Smooth muscle cell (in vitro differentiated cells): ENCODE results near the gene SNX3. TPM values are rescaled to one million over a fixed set of nuclear protein-coding genes. Genes with fewer than 3 reads are reported as not detected.
"Not testable (repeated sequence)": the region's sequence is repeated elsewhere in the genome, so short reads cannot be mapped to it uniquely, and the experiment has no call there.

Experiments
- DNase-seq: peaks from one replicate; lab custom pipeline; 2025; ENCODE audit not compliant: unreplicated experiment; lab: John Stamatoyannopoulos, UW
- H2AFZ ChIP-seq: fragments of 200-600 bp; sonication (generic); 2 replicates; pipeline ENCODE4 v1.6.0; 2016; ENCODE audit warnings: antibody characterized with exemption, low read depth, mild to moderate bottlenecking
- H3F3A ChIP-seq: fragments of 200-600 bp; sonication (generic); 2 replicates; pipeline ENCODE4 v1.6.0; 2017; ENCODE audit warnings: antibody characterized with exemption, low read depth
- H3K27ac ChIP-seq: fragments of 200-600 bp; sonication (generic); 2 replicates; pipeline ENCODE4 v1.5.1; 2016; ENCODE audit warnings: low read depth, mild to moderate bottlenecking
- H3K27me3 ChIP-seq: fragments of 200-600 bp; sonication (generic); 2 replicates; pipeline ENCODE4 v1.6.1; 2016; ENCODE audit warnings: low read depth, mild to moderate bottlenecking
- H3K36me3 ChIP-seq: fragments of 200-600 bp; sonication (generic); 2 replicates; pipeline ENCODE4 v1.5.1; 2016; ENCODE audit warnings: low read depth
- H3K4me1 ChIP-seq: fragments of 200-600 bp; sonication (generic); 2 replicates; pipeline ENCODE4 v1.5.1; 2016; ENCODE audit warnings: low read depth
- H3K4me2 ChIP-seq: fragments of 200-600 bp; sonication (generic); 2 replicates; pipeline ENCODE4 v1.6.0; 2016; ENCODE audit warnings: mild to moderate bottlenecking
- H3K4me3 ChIP-seq: fragments of 200-600 bp; sonication (generic); 2 replicates; pipeline ENCODE4 v1.5.1; 2016; ENCODE audit warnings: mild to moderate bottlenecking
- H3K79me2 ChIP-seq: fragments of 200-600 bp; sonication (generic); 2 replicates; pipeline ENCODE4 v1.6.0; 2016; ENCODE audit warnings: low read depth, mild to moderate bottlenecking
- H3K9ac ChIP-seq: fragments of 200-600 bp; sonication (generic); 2 replicates; pipeline ENCODE4 v1.6.0; 2016; ENCODE audit warnings: low read depth
- H3K9me3 ChIP-seq: fragments of 200-600 bp; sonication (generic); replicated peaks from 2 replicates; pipeline ENCODE4 v1.5.1; 2016; ENCODE audit warnings: low read depth
- H4K20me1 ChIP-seq: fragments of 200-600 bp; sonication (generic); 2 replicates; pipeline ENCODE4 v1.6.0; 2016; ENCODE audit warnings: low read depth
- WGBS: methylation state at CpG from one replicate; pipeline ENCODE4 v1.1.7; 2016; ENCODE audit warnings: low lambda C conversion rate; 5-methylcytosine and 5-hydroxymethylcytosine counted together
- polyA plus RNA-seq: library from polyadenylated mRNA; unstranded; fragments of >200 nt; fragmentation: Nextera tagmentation; extraction: Ambion mirVana; gene quantifications from 2 replicates; pipeline ENCODE4 v1.2.1, GENCODE V29; 2016
- total RNA-seq: library from RNA; depleted of rRNA; stranded (reverse); fragments of >200 nt; gene quantifications from 2 replicates; pipeline ENCODE4 v1.2.3, GENCODE V29; 2014
- TF ChIP-seq, protein P1 (sequence below): fragments of 200-600 bp; sonication (generic); IDR thresholded peaks from 2 replicates; pipeline ENCODE4 v1.5.1; 2017; ENCODE audit warnings: borderline replicate concordance, mild to moderate bottlenecking, antibody characterized with exemption; ENCODE audit not compliant: insufficient read depth, poor library complexity, severe bottlenecking

SNX3 gene
- total and polyA plus RNA-seq, 2 experiments from 2014 or later, result 229 to 299 TPM

DNA sequence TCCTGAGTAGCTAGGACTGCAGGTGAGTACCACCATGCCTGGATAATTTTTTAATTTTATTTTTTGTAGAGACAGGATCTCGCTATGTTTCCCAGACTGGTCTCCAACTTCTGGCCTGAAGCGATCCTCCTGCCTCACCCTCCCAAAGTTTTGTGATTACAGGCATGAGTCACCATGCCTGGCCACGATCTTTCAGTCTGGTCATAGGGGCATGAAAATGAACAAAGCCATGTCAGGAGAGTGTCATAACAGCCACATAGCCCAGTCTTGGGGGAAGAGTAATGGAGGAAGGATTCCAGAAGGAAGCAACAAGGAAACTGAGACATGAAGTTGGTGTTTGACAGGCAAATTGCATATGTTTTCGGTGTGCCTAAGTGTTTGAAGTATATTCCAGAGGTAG is 17.0 kb upstream of the SNX3 start:
- no peaks in the 10 kb centered on the region for H3K79me2 ChIP-seq

DNA sequence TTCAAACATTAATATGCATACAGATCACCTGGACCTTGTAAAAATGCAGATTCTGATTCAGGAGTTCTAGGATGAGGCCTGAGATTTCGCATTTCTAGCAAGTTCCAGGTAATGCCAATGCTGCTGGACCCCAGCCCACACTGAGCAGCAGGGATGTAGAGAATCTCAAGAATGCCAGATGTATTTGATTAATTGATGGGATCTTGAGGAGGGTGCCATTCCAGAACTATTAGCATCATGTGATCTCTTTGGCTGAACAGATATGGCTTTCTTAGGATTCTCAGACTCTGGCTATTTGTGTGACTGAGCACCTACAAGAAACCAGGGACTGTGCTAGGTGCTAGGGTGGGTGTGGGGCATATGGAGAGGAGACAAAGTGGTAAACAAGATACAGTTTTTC is 16.5 kb upstream of the SNX3 start:
- Histone ChIP-seq H3K27ac (no peak overlapping the region), H2AFZ (no peak overlapping the region)

More for the DNA sequence above, 17.0 kb upstream of the SNX3 start:
- no peaks in the 10 kb centered on the region for H3K9me3 ChIP-seq
- WGBS, result 70% methylated on average over 4 of the region's 4 CpGs
- TF ChIP-seq, protein P1, sequence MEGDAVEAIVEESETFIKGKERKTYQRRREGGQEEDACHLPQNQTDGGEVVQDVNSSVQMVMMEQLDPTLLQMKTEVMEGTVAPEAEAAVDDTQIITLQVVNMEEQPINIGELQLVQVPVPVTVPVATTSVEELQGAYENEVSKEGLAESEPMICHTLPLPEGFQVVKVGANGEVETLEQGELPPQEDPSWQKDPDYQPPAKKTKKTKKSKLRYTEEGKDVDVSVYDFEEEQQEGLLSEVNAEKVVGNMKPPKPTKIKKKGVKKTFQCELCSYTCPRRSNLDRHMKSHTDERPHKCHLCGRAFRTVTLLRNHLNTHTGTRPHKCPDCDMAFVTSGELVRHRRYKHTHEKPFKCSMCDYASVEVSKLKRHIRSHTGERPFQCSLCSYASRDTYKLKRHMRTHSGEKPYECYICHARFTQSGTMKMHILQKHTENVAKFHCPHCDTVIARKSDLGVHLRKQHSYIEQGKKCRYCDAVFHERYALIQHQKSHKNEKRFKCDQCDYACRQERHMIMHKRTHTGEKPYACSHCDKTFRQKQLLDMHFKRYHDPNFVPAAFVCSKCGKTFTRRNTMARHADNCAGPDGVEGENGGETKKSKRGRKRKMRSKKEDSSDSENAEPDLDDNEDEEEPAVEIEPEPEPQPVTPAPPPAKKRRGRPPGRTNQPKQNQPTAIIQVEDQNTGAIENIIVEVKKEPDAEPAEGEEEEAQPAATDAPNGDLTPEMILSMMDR, result no peak
- no peaks in the 10 kb centered on the region for H4K20me1 ChIP-seq
- DNase-seq, result no peak
- H3K27me3 ChIP-seq, result no peaks in the 10 kb centered on the region
- H3K4me1 ChIP-seq, result no peaks in the 10 kb centered on the region
- no peak overlapping the region for H3K9ac ChIP-seq
- no peak overlapping the region for H3K4me3 ChIP-seq
- no peaks in the 10 kb centered on the region for H3K36me3 ChIP-seq
- no peak overlapping the region for H3K4me2 ChIP-seq
- no peaks in the 10 kb centered on the region for H3F3A ChIP-seq
- H3K27ac ChIP-seq, result no peak overlapping the region
- H2AFZ ChIP-seq, result no peak overlapping the region

GRCh38 chr6:108275976-108276375 is 15.1 kb upstream of the SNX3 start:
- no peak for DNase-seq
- no peaks in the 10 kb centered on the region for H3K79me2 ChIP-seq
- H2AFZ ChIP-seq, result no peak overlapping the region
- H3K27ac ChIP-seq, result no peak overlapping the region
- H3K27me3 ChIP-seq, result no peaks in the 10 kb centered on the region
- TF ChIP-seq, protein P1, result no peak
- no peaks in the 10 kb centered on the region for H3K36me3 ChIP-seq
- H3K9me3 ChIP-seq, result no peaks in the 10 kb centered on the region
- no peaks in the 10 kb centered on the region for H3K4me1 ChIP-seq
- no peaks in the 10 kb centered on the region for H3F3A ChIP-seq
- no peaks in the 10 kb centered on the region for H4K20me1 ChIP-seq
- WGBS, result 57% methylated on average over 2 of the region's 2 CpGs
- H3K4me3 ChIP-seq, result no peak overlapping the region
- H3K9ac ChIP-seq, result no peak overlapping the region
- H3K4me2 ChIP-seq, result no peak overlapping the region

More for the DNA sequence above, 16.5 kb upstream of the SNX3 start:
- no peak overlapping the region for H3K4me3 ChIP-seq
- TF ChIP-seq, protein P1, result no peak
- no peaks in the 10 kb centered on the region for H4K20me1 ChIP-seq
- H3K4me1 ChIP-seq, result no peaks in the 10 kb centered on the region
- 100% methylated on average over 1 of the region's 1 CpG for WGBS
- no peak overlapping the region for H3K4me2 ChIP-seq
- no peaks in the 10 kb centered on the region for H3K27me3 ChIP-seq
- no peak for DNase-seq
- no peaks in the 10 kb centered on the region for H3K36me3 ChIP-seq
- no peaks in the 10 kb centered on the region for H3F3A ChIP-seq
- H3K79me2 ChIP-seq, result no peaks in the 10 kb centered on the region
- no peaks in the 10 kb centered on the region for H3K9me3 ChIP-seq
- no peak overlapping the region for H3K9ac ChIP-seq

DNA sequence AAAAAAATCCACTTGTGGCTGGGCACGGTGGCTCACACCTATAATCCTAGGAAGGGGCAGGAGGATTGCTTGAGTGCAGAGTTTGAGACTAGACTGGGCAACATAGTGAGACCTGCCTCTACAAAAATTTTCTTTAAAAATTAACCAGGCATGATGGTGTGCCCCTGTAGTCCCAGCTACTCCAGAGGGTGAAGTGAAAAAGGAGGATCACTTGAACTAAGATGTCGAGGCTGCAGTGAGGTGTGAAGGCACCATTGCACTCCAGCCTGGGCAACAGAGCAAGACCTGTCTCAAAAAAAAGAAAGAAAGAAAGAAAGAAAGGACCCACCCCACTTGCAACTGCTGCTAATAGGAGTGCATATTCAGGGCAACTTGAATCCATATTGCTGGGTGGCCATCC is 13.7 kb upstream of the SNX3 start:
- H3K79me2 ChIP-seq, result no peaks in the 10 kb centered on the region
- DNase-seq, result no peak
- no peaks in the 10 kb centered on the region for H3K9me3 ChIP-seq
- no peaks in the 10 kb centered on the region for H3K4me1 ChIP-seq
- H2AFZ ChIP-seq, result no peak overlapping the region
- no peaks in the 10 kb centered on the region for H3K27me3 ChIP-seq
- H3K4me3 ChIP-seq, result no peak overlapping the region
- TF ChIP-seq, protein P1, result no peak
- 84% methylated on average over 2 of the region's 2 CpGs for WGBS
- H3K27ac ChIP-seq, result no peak overlapping the region
- H4K20me1 ChIP-seq, result no peaks in the 10 kb centered on the region
- no peak overlapping the region for H3K4me2 ChIP-seq
- no peaks in the 10 kb centered on the region for H3K36me3 ChIP-seq
- H3K9ac ChIP-seq, result no peak overlapping the region
- H3F3A ChIP-seq, result no peaks in the 10 kb centered on the region

DNA sequence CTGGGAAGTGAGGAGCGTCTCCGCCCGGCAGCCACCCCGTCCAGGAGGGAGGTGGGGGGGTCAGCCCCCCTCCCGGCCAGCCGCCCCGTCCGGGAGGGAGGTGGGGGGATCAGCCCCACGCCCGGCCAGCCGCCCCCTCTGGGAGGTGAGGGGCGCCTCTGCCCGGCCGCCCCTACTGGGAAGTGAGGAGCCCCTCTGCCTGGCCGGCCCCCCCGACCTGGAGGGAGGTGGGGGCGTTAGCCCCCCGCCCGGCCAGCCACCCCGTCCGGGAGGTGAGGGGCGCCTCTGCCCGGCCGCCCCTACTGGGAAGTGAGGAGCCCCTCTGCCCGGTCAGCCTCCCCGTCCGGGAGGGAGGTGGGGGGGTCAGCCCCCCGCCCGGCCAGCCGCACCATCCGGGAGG is 9.1 kb upstream of the SNX3 start:
- WGBS, result no CpG with 5 or more reads among the region's 31 CpGs
- DNase-seq, H3K4me2 ChIP-seq, H3K4me3 ChIP-seq, H3K4me1 ChIP-seq, H3K36me3 ChIP-seq, H3K27ac ChIP-seq, H3F3A ChIP-seq, H3K9ac ChIP-seq, H2AFZ ChIP-seq, H3K9me3 ChIP-seq, H4K20me1 ChIP-seq, H3K27me3 ChIP-seq, H3K79me2 ChIP-seq: not testable (repeated sequence)
